ENCODE measurements around the gene USH1G. TPM values are rescaled to one million over a fixed set of nuclear protein-coding genes. Genes with fewer than 3 reads are reported as not detected.

Gene USH1G
- total RNA-seq, 1 donor, result not detected

DNA sequence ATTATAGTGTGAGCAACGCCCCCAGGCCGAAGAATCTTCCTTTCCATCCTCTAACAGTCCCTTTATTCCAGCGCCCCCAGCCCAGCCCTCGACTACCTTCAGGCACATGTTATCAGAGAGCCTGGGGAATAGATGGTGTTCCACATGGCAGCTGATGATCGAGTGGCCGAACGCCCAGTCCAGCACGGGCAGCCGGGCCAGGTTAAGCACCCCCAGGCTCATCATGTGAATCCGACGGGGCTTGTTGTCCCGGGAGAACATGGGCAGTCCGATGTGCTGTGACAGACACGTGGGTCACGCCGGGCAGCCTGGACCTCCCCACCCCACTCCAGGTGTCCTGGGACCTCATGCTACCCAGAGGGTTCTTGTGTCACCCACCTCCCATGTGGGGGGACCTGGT, 43.7 kb downstream of the USH1G start:
- no peak overlapping the region for H3K4me3 ChIP-seq (ENCODE audit: insufficient read depth, low read length)
- no peak overlapping the region for H3K4me2 ChIP-seq (ENCODE audit: insufficient read depth, low read length)
- no peak for DNase-seq (ENCODE audit: insufficient read length, low spot score, missing footprints)
- peaks cover 28% of the 10 kb centered on the region for H3K27me3 ChIP-seq (ENCODE audit: insufficient read depth, low read length)
- no peaks in the 10 kb centered on the region for H3K79me2 ChIP-seq (ENCODE audit: insufficient read depth, low read length)
- H3K4me1 ChIP-seq (ENCODE audit: insufficient read depth, low read length), result no peaks in the 10 kb centered on the region
- no peaks in the 10 kb centered on the region for H3K9me3 ChIP-seq (ENCODE audit: low read depth, low read length)
- H3K27ac ChIP-seq (ENCODE audit: low read depth, low read length), result no peak overlapping the region
- no peaks in the 10 kb centered on the region for H4K20me1 ChIP-seq (ENCODE audit: insufficient read depth, low read length)
- no peaks in the 10 kb centered on the region for H3K36me3 ChIP-seq (ENCODE audit: insufficient read depth, low read length)
- no peak overlapping the region for H2AFZ ChIP-seq (ENCODE audit: low read length)
- TF ChIP-seq, protein P1, sequence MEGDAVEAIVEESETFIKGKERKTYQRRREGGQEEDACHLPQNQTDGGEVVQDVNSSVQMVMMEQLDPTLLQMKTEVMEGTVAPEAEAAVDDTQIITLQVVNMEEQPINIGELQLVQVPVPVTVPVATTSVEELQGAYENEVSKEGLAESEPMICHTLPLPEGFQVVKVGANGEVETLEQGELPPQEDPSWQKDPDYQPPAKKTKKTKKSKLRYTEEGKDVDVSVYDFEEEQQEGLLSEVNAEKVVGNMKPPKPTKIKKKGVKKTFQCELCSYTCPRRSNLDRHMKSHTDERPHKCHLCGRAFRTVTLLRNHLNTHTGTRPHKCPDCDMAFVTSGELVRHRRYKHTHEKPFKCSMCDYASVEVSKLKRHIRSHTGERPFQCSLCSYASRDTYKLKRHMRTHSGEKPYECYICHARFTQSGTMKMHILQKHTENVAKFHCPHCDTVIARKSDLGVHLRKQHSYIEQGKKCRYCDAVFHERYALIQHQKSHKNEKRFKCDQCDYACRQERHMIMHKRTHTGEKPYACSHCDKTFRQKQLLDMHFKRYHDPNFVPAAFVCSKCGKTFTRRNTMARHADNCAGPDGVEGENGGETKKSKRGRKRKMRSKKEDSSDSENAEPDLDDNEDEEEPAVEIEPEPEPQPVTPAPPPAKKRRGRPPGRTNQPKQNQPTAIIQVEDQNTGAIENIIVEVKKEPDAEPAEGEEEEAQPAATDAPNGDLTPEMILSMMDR (IDR thresholded peaks at IDR 0.05; ENCODE audit: extremely low read depth, low read depth, low read length), result no peak

- H3K27me3 ChIP-seq (ENCODE audit: insufficient read depth, low read length), result peaks cover 28% of the 10 kb centered on the region
- no peak overlapping the region for H2AFZ ChIP-seq (ENCODE audit: low read length)
- H3K4me3 ChIP-seq (ENCODE audit: insufficient read depth, low read length), result no peak overlapping the region
- no peak overlapping the region for H3K27ac ChIP-seq (ENCODE audit: low read depth, low read length)
- H3K36me3 ChIP-seq (ENCODE audit: insufficient read depth, low read length), result no peaks in the 10 kb centered on the region
- H3K9me3 ChIP-seq (ENCODE audit: low read depth, low read length), result no peaks in the 10 kb centered on the region
- H3K79me2 ChIP-seq (ENCODE audit: insufficient read depth, low read length), result no peaks in the 10 kb centered on the region
- DNase-seq (ENCODE audit: insufficient read length, low spot score, missing footprints), result no peak
- TF ChIP-seq, protein P1 (IDR thresholded peaks at IDR 0.05; ENCODE audit: extremely low read depth, low read depth, low read length), result no peak
- no peak overlapping the region for H3K4me2 ChIP-seq (ENCODE audit: insufficient read depth, low read length)
- H4K20me1 ChIP-seq (ENCODE audit: insufficient read depth, low read length), result no peaks in the 10 kb centered on the region
- H3K4me1 ChIP-seq (ENCODE audit: insufficient read depth, low read length), result peaks cover 6% of the 10 kb centered on the region
Measured at GRCh38 chr17:74878658-74879057, 44.4 kb downstream of the USH1G start.

- no peaks in the 10 kb centered on the region for H3K79me2 ChIP-seq (ENCODE audit: insufficient read depth, low read length)
- TF ChIP-seq, protein P1 (IDR thresholded peaks at IDR 0.05; ENCODE audit: extremely low read depth, low read depth, low read length), result no peak
- no peak overlapping the region for H2AFZ ChIP-seq (ENCODE audit: low read length)
- no peak overlapping the region for H3K4me2 ChIP-seq (ENCODE audit: insufficient read depth, low read length)
- no peak overlapping the region for H3K27ac ChIP-seq (ENCODE audit: low read depth, low read length)
- peaks cover 8% of the 10 kb centered on the region for H3K4me1 ChIP-seq (ENCODE audit: insufficient read depth, low read length)
- no peak for DNase-seq (ENCODE audit: insufficient read length, low spot score, missing footprints)
- H3K9me3 ChIP-seq (ENCODE audit: low read depth, low read length), result no peaks in the 10 kb centered on the region
- no peaks in the 10 kb centered on the region for H3K36me3 ChIP-seq (ENCODE audit: insufficient read depth, low read length)
- no peaks in the 10 kb centered on the region for H4K20me1 ChIP-seq (ENCODE audit: insufficient read depth, low read length)
- no peak overlapping the region for H3K4me3 ChIP-seq (ENCODE audit: insufficient read depth, low read length)
- H3K27me3 ChIP-seq (ENCODE audit: insufficient read depth, low read length), result peaks cover 24% of the 10 kb centered on the region
Measured at GRCh38 chr17:74877592-74878548, 45.2 kb downstream of the USH1G start.

GRCh38 chr17:74875977-74876593, 47.0 kb downstream of the USH1G start:
- peaks cover 14% of the 10 kb centered on the region for H3K27me3 ChIP-seq (ENCODE audit: insufficient read depth, low read length)
- H2AFZ ChIP-seq (ENCODE audit: low read length), result peak overlapping the region; percentile 14
- no peaks in the 10 kb centered on the region for H3K9me3 ChIP-seq (ENCODE audit: low read depth, low read length)
- no peak overlapping the region for H3K4me3 ChIP-seq (ENCODE audit: insufficient read depth, low read length)
- H3K4me2 ChIP-seq (ENCODE audit: insufficient read depth, low read length), result no peak overlapping the region
- H3K27ac ChIP-seq (ENCODE audit: low read depth, low read length), result no peak overlapping the region
- no peak for DNase-seq (ENCODE audit: insufficient read length, low spot score, missing footprints)
- peaks cover 19% of the 10 kb centered on the region for H3K4me1 ChIP-seq (ENCODE audit: insufficient read depth, low read length)
- H3K79me2 ChIP-seq (ENCODE audit: insufficient read depth, low read length), result peaks cover 12% of the 10 kb centered on the region
- no peaks in the 10 kb centered on the region for H4K20me1 ChIP-seq (ENCODE audit: insufficient read depth, low read length)
- TF ChIP-seq, protein P1 (IDR thresholded peaks at IDR 0.05; ENCODE audit: extremely low read depth, low read depth, low read length), result no peak
- no peaks in the 10 kb centered on the region for H3K36me3 ChIP-seq (ENCODE audit: insufficient read depth, low read length)
